HepG2 (cell line): ENCODE results near the gene AGXT. TPM values are rescaled to one million over a fixed set of nuclear protein-coding genes. Genes with fewer than 3 reads are reported as not detected.

ENCODE experiments used
- ATF7-NPFF ChIP-seq: sonication (generic); formaldehyde crosslinking; IDR thresholded peaks from 2 replicates; pipeline ENCODE4 v1.8.1; 2023; ENCODE audit warnings: mild to moderate bottlenecking, low read depth, missing genetic modification reagents, moderate library complexity
- CBFB ChIP-seq: sonication (generic); formaldehyde crosslinking; IDR thresholded peaks from 2 replicates; pipeline ENCODE4 v1.4.0; 2020; ENCODE audit warnings: missing genetic modification reagents
- CBX5 ChIP-seq: sonication (generic); formaldehyde crosslinking; IDR thresholded peaks from 2 replicates; pipeline ENCODE4 v1.4.0; 2020; ENCODE audit warnings: missing genetic modification reagents, borderline replicate concordance
- KDM1A ChIP-seq: IDR thresholded peaks from 2 replicates; pipeline ENCODE4 v1.6.1; 2016; ENCODE audit warnings: missing compliant biosample characterization
- MED1 ChIP-seq: sonication (generic); formaldehyde crosslinking; IDR thresholded peaks from 2 replicates; pipeline ENCODE4 v1.4.0; 2020; ENCODE audit warnings: missing genetic modification reagents
- MTF2 ChIP-seq: sonication (generic); formaldehyde crosslinking; IDR thresholded peaks from 2 replicates; pipeline ENCODE4 v1.5.0; 2020; ENCODE audit warnings: missing genetic modification reagents, borderline replicate concordance
- ZMYM4 ChIP-seq: sonication (generic); formaldehyde crosslinking; IDR thresholded peaks from 2 replicates; pipeline ENCODE4 v1.8.1; 2023; ENCODE audit warnings: mild to moderate bottlenecking, missing genetic modification reagents
- ZNF30 ChIP-seq: sonication (generic); formaldehyde crosslinking; IDR thresholded peaks from 2 replicates; pipeline ENCODE4 v1.5.0; 2020; ENCODE audit warnings: mild to moderate bottlenecking, missing genetic modification reagents
- ZNF512 ChIP-seq: sonication (generic); formaldehyde crosslinking; IDR thresholded peaks from 2 replicates; pipeline ENCODE4 v1.4.0; 2020; ENCODE audit warnings: mild to moderate bottlenecking, missing genetic modification reagents
- polyA plus RNA-seq, 8 experiments: library from polyadenylated mRNA; depleted of rRNA in 3 of 8; stranded (reverse) in 7 of 8; unstranded in 1 of 8; fragments of >200 nt; fragmentation: Illumina TruSeq in 4 of 8; extraction: Trizol in 4 of 8; gene quantifications; 2 replicates each; pipeline versions ENCODE4 v1.2.1 to v1.2.3, GENCODE V29; 2011 to 2016; ENCODE audit warnings: low read depth in 4 of 8, missing spikeins in 1 of 8, mixed read lengths in 1 of 8; ENCODE audit not compliant: insufficient read depth in 1 of 8
- total RNA-seq, 5 experiments: library from RNA; depleted of rRNA; stranded (reverse); fragments of >200 nt; fragmentation: Illumina TruSeq; extraction: Trizol; gene quantifications; 2 replicates each; pipeline ENCODE4 v1.2.3, GENCODE V29; 2016; ENCODE audit warnings: low read depth in 1 of 5
- TF ChIP-seq, protein P1 (sequence below): sonication (generic); formaldehyde crosslinking; IDR thresholded peaks from 2 replicates; pipeline ENCODE4 v1.4.0; 2020; ENCODE audit warnings: missing genetic modification reagents, borderline replicate concordance
- TF ChIP-seq, protein P2 (sequence below): sonication (generic); formaldehyde crosslinking; IDR thresholded peaks from 2 replicates; pipeline ENCODE4 v1.5.0; 2020; ENCODE audit warnings: missing genetic modification reagents
- TF ChIP-seq, protein P3 (sequence below): sonication (generic); formaldehyde crosslinking; IDR thresholded peaks from 2 replicates; pipeline ENCODE4 v1.4.0; 2020; ENCODE audit warnings: missing genetic modification reagents
- TF ChIP-seq, protein P4 (sequence below): sonication (generic); formaldehyde crosslinking; IDR thresholded peaks from 2 replicates; pipeline ENCODE4 v1.4.0; 2020; ENCODE audit warnings: missing genetic modification reagents

Gene AGXT
- total and polyA plus RNA-seq, 2 of the 13 experiments (the other 11 are each of a cell fraction or from before 2014, with no cell fraction given) = 41.9 to 96.1 TPM

DNA sequence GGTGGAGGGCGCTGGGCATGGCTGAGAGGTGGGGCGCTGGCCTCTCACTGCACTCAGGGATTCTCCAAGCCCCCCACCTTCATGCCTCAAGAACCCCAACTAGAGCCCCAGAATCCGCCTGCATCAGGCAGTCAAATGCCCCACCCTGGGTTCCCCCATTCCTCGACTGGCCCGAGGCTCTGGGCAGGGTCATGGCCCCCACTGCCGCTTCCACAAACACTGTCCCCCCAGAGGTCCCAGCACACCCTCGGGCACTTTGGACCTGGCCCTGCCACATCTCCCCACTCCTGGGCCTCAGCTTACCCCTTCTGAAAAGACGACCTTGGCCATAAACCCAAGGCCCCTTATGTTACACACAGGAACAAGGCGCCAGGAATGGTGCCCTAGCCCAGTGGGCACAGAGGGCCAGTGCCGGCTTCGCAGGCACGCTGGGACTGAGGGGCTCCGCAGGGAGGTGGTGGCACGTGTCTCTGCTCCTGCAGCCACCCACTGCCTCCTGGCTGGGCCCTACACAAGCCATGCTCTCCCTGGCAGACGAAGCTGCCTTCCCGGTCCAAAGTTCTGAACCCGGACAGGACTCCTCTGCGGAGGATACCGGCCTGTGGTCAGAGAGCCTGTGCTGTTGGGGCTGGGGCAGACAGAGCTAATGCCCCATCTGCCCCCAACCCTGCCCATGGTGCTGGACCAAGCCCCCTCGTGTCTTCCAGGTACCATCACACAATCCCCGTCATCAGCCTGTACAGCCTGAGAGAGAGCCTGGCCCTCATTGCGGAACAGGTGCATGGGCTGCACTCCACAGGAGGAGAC is 6.8 kb downstream of the AGXT start (continued):
- TF ChIP-seq MTF2 = no peak
- TF ChIP-seq ZMYM4 (CRISPR knock-in tag) = no peak
- TF ChIP-seq ZNF512 (CRISPR knock-in tag) = no peak
- peak; percentile 62; the same call in 1 of the 2 replicates for TF ChIP-seq ATF7-NPFF (CRISPR knock-in tag)
- TF ChIP-seq, protein P1, sequence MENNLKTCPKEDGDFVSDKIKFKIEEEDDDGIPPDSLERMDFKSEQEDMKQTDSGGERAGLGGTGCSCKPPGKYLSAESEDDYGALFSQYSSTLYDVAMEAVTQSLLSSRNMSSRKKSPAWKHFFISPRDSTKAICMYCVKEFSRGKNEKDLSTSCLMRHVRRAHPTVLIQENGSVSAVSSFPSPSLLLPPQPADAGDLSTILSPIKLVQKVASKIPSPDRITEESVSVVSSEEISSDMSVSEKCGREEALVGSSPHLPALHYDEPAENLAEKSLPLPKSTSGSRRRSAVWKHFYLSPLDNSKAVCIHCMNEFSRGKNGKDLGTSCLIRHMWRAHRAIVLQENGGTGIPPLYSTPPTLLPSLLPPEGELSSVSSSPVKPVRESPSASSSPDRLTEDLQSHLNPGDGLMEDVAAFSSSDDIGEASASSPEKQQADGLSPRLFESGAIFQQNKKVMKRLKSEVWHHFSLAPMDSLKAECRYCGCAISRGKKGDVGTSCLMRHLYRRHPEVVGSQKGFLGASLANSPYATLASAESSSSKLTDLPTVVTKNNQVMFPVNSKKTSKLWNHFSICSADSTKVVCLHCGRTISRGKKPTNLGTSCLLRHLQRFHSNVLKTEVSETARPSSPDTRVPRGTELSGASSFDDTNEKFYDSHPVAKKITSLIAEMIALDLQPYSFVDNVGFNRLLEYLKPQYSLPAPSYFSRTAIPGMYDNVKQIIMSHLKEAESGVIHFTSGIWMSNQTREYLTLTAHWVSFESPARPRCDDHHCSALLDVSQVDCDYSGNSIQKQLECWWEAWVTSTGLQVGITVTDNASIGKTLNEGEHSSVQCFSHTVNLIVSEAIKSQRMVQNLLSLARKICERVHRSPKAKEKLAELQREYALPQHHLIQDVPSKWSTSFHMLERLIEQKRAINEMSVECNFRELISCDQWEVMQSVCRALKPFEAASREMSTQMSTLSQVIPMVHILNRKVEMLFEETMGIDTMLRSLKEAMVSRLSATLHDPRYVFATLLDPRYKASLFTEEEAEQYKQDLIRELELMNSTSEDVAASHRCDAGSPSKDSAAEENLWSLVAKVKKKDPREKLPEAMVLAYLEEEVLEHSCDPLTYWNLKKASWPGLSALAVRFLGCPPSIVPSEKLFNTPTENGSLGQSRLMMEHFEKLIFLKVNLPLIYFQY (CRISPR knock-in tag) = no peak
- TF ChIP-seq KDM1A (CRISPR knock-in tag) = no peak
- no peak for TF ChIP-seq CBFB (CRISPR knock-in tag)
- no peak for TF ChIP-seq CBX5 (CRISPR knock-in tag)
- peak; percentile 36; the same call in 1 of the 2 replicates for TF ChIP-seq MED1 (CRISPR knock-in tag)
- TF ChIP-seq, protein P2, sequence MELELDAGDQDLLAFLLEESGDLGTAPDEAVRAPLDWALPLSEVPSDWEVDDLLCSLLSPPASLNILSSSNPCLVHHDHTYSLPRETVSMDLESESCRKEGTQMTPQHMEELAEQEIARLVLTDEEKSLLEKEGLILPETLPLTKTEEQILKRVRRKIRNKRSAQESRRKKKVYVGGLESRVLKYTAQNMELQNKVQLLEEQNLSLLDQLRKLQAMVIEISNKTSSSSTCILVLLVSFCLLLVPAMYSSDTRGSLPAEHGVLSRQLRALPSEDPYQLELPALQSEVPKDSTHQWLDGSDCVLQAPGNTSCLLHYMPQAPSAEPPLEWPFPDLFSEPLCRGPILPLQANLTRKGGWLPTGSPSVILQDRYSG (CRISPR knock-in tag) = no peak
- TF ChIP-seq, protein P3, sequence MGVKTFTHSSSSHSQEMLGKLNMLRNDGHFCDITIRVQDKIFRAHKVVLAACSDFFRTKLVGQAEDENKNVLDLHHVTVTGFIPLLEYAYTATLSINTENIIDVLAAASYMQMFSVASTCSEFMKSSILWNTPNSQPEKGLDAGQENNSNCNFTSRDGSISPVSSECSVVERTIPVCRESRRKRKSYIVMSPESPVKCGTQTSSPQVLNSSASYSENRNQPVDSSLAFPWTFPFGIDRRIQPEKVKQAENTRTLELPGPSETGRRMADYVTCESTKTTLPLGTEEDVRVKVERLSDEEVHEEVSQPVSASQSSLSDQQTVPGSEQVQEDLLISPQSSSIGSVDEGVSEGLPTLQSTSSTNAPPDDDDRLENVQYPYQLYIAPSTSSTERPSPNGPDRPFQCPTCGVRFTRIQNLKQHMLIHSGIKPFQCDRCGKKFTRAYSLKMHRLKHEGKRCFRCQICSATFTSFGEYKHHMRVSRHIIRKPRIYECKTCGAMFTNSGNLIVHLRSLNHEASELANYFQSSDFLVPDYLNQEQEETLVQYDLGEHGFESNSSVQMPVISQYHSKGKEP (CRISPR knock-in tag) = no peak
- no peak for TF ChIP-seq ZNF30 (CRISPR knock-in tag)
- TF ChIP-seq, protein P4, sequence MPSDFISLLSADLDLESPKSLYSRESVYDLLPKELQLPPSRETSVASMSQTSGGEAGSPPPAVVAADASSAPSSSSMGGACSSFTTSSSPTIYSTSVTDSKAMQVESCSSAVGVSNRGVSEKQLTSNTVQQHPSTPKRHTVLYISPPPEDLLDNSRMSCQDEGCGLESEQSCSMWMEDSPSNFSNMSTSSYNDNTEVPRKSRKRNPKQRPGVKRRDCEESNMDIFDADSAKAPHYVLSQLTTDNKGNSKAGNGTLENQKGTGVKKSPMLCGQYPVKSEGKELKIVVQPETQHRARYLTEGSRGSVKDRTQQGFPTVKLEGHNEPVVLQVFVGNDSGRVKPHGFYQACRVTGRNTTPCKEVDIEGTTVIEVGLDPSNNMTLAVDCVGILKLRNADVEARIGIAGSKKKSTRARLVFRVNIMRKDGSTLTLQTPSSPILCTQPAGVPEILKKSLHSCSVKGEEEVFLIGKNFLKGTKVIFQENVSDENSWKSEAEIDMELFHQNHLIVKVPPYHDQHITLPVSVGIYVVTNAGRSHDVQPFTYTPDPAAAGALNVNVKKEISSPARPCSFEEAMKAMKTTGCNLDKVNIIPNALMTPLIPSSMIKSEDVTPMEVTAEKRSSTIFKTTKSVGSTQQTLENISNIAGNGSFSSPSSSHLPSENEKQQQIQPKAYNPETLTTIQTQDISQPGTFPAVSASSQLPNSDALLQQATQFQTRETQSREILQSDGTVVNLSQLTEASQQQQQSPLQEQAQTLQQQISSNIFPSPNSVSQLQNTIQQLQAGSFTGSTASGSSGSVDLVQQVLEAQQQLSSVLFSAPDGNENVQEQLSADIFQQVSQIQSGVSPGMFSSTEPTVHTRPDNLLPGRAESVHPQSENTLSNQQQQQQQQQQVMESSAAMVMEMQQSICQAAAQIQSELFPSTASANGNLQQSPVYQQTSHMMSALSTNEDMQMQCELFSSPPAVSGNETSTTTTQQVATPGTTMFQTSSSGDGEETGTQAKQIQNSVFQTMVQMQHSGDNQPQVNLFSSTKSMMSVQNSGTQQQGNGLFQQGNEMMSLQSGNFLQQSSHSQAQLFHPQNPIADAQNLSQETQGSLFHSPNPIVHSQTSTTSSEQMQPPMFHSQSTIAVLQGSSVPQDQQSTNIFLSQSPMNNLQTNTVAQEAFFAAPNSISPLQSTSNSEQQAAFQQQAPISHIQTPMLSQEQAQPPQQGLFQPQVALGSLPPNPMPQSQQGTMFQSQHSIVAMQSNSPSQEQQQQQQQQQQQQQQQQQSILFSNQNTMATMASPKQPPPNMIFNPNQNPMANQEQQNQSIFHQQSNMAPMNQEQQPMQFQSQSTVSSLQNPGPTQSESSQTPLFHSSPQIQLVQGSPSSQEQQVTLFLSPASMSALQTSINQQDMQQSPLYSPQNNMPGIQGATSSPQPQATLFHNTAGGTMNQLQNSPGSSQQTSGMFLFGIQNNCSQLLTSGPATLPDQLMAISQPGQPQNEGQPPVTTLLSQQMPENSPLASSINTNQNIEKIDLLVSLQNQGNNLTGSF (CRISPR knock-in tag) = no peak
